Central memory CD8-positive, alpha-beta T cell (primary cell): ENCODE results near the gene GCNT2.
A peak's percentile ranks its signal among the peaks of the same experiment; 100 is the strongest.
"Not testable (repeated sequence)": the region's sequence is repeated elsewhere in the genome, so short reads cannot be mapped to it uniquely, and the experiment has no call there.

Experiments
- ATAC-seq: fragments of 150-1000 bp; cut with Tn5 transposase; replicated peaks from 2 replicates; pipeline ENCODE4 v1.10.0; 2022; ENCODE audit warnings: mild to moderate bottlenecking, moderate FRiP score, moderate number of reproducible peaks; ENCODE audit not compliant: poor library complexity, severe bottlenecking; ENCODE audit errors: extremely low read depth
- DNase-seq, 2 donors: peaks; one replicate each; pipeline ENCODE4 v3.0.0; 2021; ENCODE audit warnings: low spot score in 2 of 2
- H3K27ac Mint-ChIP-seq: one replicate; pipeline ENCODE4 v1.8.0; 2022; ENCODE audit warnings: low read depth, mild to moderate bottlenecking, moderate library complexity, mixed read lengths
- H3K27me3 Mint-ChIP-seq: one replicate; pipeline ENCODE4 v1.8.0; 2022; ENCODE audit warnings: mixed read lengths
- H3K36me3 Mint-ChIP-seq: one replicate; pipeline ENCODE4 v1.8.0; 2022; ENCODE audit warnings: mild to moderate bottlenecking, moderate library complexity, mixed read lengths; ENCODE audit not compliant: insufficient read depth
- H3K4me1 Mint-ChIP-seq: one replicate; pipeline ENCODE4 v1.8.0; 2022; ENCODE audit warnings: mixed read lengths
- H3K4me3 Mint-ChIP-seq: one replicate; pipeline ENCODE4 v1.8.0; 2022; ENCODE audit warnings: mild to moderate bottlenecking, moderate library complexity, mixed read lengths
- H3K9me3 Mint-ChIP-seq: one replicate; pipeline ENCODE4 v1.8.0; 2022; ENCODE audit warnings: mixed read lengths

The GCNT2 gene

DNA sequence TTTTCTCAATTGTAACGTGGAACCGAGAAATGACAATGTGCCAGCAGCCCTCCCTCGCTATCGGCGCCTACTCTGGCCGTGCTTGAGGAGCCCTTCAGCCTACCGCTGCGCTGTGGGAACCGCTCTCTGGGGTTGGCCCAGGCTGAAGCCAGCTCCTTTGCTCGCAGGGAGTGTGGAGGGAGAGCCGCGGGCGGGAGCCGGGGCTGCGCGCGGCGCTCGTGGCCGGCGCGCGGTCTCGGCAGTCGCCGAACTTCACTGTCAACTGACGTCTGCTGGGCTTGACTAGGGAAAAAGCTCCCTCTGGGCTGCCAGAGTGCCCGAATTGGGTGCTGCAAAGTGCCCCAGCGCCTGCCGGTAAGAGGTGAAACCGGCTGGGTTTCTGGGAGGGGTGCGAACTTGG lies 29.7 kb upstream of the GCNT2 start:
- Mint-ChIP-seq H3K9me3 (no peaks in the 10 kb centered on the region), H3K36me3 (no peaks in the 10 kb centered on the region), H3K27me3 (peaks cover 47% of the 10 kb centered on the region), H3K4me3 (no peak overlapping the region), H3K27ac (no peak overlapping the region), H3K4me1 (no peaks in the 10 kb centered on the region)
- ATAC-seq (no peak), DNase-seq (no peak)

DNA sequence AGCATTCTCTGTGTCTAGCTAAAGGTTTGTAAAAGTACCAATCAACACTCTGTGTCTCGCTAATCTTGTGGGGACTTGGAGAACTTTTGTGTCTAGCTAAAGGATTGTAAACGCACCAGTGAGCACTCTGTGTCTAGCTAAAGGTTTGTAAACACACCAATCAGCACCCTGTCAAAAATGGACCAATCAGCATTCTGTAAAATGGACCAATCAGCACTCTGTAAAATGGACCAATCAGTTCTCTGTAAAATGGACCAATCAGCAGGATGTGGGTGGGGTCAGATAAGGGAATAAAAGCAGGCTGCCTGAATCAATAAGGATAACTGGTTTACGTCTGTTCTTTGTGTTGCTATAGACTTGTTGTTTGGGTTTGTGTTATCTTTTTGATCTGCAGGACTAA lies 29.2 kb upstream of the GCNT2 start:
- H3K36me3 Mint-ChIP-seq, H3K27ac Mint-ChIP-seq, H3K9me3 Mint-ChIP-seq, H3K4me1 Mint-ChIP-seq, H3K4me3 Mint-ChIP-seq, ATAC-seq, DNase-seq: not testable (repeated sequence)
- peaks cover 49% of the 10 kb centered on the region for H3K27me3 Mint-ChIP-seq

DNA sequence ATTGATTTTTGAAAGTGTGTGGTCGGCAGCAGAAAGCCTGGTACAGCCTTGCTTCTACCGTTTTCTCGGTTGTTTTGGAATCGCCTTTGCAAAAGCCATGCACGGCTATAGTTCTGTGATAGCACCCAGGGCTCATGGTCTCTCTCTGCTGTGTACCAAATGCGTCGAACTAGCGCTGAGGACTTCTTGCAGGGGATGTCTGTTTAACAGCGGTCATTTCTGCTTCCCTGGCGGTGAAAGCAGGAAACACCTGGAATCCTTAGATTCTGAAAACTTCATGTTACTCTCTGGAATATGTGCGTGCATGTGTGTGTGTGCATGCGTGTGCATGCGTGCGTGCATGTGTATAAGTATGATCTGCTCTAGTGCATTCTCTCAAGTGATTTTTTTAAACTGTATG lies 26.1 kb upstream of the GCNT2 start:
- H3K27me3 Mint-ChIP-seq: peaks cover 51% of the 10 kb centered on the region
- ATAC-seq: no peak
- H3K4me3 Mint-ChIP-seq: no peak overlapping the region
- DNase-seq: no peak
- no peak overlapping the region for H3K27ac Mint-ChIP-seq
- H3K4me1 Mint-ChIP-seq: no peaks in the 10 kb centered on the region
- H3K9me3 Mint-ChIP-seq: no peaks in the 10 kb centered on the region
- no peaks in the 10 kb centered on the region for H3K36me3 Mint-ChIP-seq

DNA sequence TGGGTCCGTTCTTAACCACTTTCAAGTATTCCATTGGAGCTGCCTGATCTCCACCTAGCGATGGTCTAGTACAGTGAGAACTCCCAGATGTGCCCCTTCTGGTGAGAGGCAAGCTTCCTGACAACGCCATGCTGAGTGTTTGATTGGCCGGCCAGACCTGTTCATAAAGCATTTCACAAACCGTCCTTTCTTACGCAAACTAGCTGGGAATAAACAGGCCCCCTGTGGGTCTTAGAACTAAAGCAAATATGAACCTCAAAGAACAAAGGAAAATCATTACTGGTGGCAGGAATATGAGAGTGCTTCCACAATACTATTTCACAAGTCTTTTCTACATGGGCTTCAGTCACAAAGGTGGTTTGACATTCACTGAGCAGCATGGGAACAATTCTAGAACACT lies 15.6 kb upstream of the GCNT2 start:
- H3K27ac Mint-ChIP-seq: no peak overlapping the region
- H3K4me1 Mint-ChIP-seq: peaks cover 16% of the 10 kb centered on the region
- H3K27me3 Mint-ChIP-seq: peaks cover 23% of the 10 kb centered on the region
- H3K36me3 Mint-ChIP-seq: peaks cover 4% of the 10 kb centered on the region
- no peak for ATAC-seq
- no peak overlapping the region for H3K4me3 Mint-ChIP-seq
- H3K9me3 Mint-ChIP-seq: no peaks in the 10 kb centered on the region
- DNase-seq: no peak

DNA sequence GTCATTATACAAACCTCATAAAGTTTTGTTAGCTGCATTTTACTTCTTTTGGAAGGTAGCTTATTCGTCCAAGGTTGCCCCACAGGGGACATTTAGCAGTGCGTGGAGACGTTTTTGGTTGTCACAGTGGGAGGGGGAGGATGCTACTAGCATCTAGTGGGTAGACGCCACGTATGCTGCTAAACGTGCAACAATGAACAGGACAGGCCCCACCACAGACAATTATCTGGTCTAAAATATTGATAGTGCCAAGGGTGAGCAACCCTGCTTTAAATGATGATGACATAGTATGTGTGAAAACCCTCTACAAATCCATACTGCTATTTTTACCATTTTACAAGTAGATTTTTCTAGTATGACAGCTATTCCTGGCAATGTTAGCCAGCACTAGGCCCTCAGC lies 13.9 kb upstream of the GCNT2 start:
- Mint-ChIP-seq H3K9me3 (no peaks in the 10 kb centered on the region), H3K4me3 (peak overlapping the region; percentile 1), H3K36me3 (peaks cover 4% of the 10 kb centered on the region), H3K27me3 (peaks cover 7% of the 10 kb centered on the region), H3K27ac (peak overlapping the region; percentile 77), H3K4me1 (peaks cover 16% of the 10 kb centered on the region)
- no peak for DNase-seq
- peak; percentile 69 for ATAC-seq

DNA sequence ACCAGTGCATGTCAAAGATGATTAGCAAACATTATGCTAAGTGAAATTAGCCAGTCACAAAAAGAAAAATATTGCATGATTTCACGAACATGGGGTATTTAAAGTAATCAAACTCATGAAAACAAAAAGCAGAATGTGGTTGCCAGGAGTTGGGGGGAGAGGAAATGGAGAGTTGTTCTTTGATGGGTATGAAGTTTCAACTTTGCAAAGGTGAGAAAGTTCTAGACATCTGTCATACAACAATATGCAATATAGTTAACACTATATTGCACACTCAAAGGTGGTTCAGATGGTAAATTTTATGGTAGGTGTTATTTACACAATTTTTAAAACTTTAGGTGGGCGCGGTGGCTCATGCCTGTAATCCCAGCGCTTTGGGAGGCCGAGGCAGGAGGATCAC lies 13.4 kb upstream of the GCNT2 start:
- Mint-ChIP-seq H3K36me3 (peaks cover 4% of the 10 kb centered on the region), H3K27me3 (peaks cover 3% of the 10 kb centered on the region), H3K4me1 (peaks cover 16% of the 10 kb centered on the region), H3K9me3 (no peaks in the 10 kb centered on the region), H3K4me3 (peak overlapping the region; percentile 1), H3K27ac (peak overlapping the region; percentile 77)
- ATAC-seq (peak; percentile 85), DNase-seq (no peak)

DNA sequence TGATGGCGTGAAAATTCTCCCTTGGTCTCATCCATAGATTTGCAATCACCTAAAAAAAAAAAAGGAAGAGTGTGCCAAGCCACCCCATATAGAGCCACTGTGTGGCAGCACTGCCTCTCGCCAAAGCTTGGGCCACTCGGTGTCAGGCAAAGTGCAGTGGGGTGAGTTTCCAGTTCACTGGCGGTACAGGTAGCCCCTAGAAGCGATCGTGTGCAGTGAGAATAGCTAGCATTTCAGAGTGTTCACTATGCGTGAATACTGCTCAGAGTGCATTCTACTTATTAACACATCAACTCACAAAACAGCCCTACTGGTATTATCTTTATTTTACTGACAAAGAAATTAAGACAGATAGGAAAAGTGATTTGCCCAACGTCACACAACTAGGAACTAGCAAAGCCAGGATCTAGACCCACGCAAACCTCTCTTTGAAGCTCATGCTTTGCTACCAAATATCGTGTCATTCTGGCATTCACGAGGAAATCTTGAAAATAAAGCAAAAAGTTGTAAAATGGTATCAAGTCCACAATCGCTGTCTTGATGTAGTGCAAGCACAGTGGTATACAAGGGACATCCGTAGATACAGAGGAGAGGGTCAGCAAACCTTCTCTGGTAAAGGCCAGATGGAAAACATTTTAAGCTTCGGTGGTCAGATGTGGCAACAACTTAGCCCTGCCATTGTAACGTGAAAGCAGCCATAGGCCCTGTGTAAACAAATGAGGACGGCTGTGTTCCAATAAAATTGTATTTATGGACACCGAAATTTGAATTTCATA lies 10.4 kb upstream of the GCNT2 start:
- DNase-seq (no peak), ATAC-seq (no peak)
- Mint-ChIP-seq H3K36me3 (peaks cover 7% of the 10 kb centered on the region), H3K4me3 (no peak overlapping the region), H3K4me1 (peaks cover 16% of the 10 kb centered on the region), H3K9me3 (no peaks in the 10 kb centered on the region), H3K27ac (no peak overlapping the region), H3K27me3 (no peaks in the 10 kb centered on the region)

DNA sequence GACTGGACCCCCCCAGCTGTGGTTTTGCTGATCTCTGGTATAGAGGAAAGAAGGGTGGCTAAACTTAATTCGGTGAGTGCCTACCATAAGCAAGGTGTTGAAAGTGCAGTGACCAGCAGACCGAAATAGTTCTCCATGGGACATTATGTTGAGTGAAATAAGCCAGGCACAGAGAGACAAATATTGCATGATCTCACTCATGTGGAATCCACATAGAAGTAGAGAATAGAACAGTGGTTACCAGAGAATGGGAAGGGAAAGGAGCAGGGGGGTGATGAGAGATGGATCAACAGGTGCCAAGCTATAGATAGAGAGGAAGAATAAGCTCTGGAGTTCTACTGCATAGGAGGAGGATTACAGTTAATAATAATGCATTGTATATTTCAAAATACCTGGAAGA lies 9.7 kb upstream of the GCNT2 start:
- ATAC-seq (no peak), DNase-seq (no peak)
- peaks cover 16% of the 10 kb centered on the region for H3K4me1 Mint-ChIP-seq
- no peaks in the 10 kb centered on the region for H3K27me3 Mint-ChIP-seq
- no peak overlapping the region for H3K4me3 Mint-ChIP-seq
- peaks cover 7% of the 10 kb centered on the region for H3K36me3 Mint-ChIP-seq
- H3K9me3 Mint-ChIP-seq: no peaks in the 10 kb centered on the region
- no peak overlapping the region for H3K27ac Mint-ChIP-seq

DNA sequence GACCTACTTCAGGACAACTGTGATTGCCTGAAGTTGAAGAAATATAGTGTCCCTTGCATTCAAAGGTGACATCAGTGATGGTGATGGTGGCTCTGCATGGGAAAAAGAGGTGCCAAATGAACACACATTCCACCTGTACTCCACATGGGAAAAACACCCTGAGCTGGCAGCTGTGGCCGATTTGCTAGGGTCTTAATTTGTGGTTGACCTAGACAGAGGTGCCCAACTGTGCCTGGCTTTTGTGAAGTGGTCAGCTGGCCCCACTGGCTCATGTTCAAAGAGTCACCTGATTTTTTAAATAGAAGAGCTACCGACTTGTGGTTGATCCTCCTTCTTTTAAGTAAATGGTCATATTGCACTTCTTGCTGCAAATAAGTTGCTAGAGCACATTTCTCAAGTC lies 7.6 kb upstream of the GCNT2 start:
- no peak overlapping the region for H3K4me3 Mint-ChIP-seq
- no peak overlapping the region for H3K27ac Mint-ChIP-seq
- peaks cover 2% of the 10 kb centered on the region for H3K36me3 Mint-ChIP-seq
- no peak for ATAC-seq
- no peaks in the 10 kb centered on the region for H3K4me1 Mint-ChIP-seq
- DNase-seq: no peak
- no peaks in the 10 kb centered on the region for H3K27me3 Mint-ChIP-seq
- H3K9me3 Mint-ChIP-seq: no peaks in the 10 kb centered on the region

DNA sequence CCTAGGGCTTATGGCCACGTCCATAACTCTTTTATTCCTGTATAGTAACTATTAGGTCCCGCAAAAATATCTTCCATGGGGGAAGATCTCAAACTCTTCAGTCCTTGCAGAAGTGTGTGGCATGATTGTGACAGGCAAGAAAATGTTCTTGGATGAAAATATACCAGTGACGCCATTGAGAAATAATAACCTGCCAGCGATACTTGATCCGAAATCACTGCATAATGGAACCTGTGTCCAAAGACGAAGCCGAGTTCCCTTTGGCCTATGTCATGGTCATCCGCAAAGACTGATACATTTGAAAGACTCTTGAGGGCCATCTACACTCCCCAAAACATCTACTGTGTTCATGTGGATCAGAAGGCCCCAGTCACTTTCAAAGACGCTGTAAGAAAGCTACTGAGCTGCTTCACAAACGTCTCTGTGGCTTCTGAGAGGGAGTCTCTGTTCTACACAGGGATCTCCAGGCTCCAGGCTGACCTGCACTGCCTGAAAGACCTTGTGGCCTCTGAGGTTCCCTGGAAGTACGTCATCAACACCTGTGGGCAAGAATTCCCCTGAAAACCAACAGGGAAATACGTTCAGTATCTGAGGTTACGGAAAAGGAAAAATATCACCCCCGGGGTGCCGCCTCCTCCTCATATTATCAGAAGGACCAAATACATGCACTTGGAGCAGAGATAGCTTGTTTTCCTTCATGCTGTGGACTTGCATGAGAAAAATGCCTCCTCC lies 6.9 kb upstream of the GCNT2 start:
- ATAC-seq (no peak), DNase-seq (no peak)
- no peak overlapping the region for H3K4me3 Mint-ChIP-seq
- peaks cover 2% of the 10 kb centered on the region for H3K36me3 Mint-ChIP-seq
- H3K27ac Mint-ChIP-seq: no peak overlapping the region
- H3K27me3 Mint-ChIP-seq: no peaks in the 10 kb centered on the region
- H3K9me3 Mint-ChIP-seq: no peaks in the 10 kb centered on the region
- no peaks in the 10 kb centered on the region for H3K4me1 Mint-ChIP-seq

DNA sequence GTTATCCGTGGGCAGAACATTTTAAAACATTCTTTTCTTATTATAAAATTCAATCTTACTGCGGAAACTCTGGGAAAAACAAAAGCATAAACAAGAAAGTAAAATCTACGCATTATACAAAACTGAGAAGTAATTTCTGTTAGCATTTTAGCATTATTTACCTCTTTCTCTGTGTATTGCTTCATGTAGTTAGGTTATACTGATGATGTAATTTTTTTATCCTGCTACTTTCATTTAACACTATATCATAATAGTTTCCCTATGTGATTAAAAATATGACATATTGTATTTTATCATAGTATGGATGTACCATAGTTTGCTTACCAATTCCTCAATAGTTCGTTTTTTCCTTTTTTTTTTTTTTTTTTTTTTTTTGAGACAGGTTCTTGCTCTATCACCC lies 4.2 kb upstream of the GCNT2 start:
- Mint-ChIP-seq H3K36me3 (peaks cover 2% of the 10 kb centered on the region), H3K9me3 (no peaks in the 10 kb centered on the region), H3K4me1 (no peaks in the 10 kb centered on the region), H3K27me3 (no peaks in the 10 kb centered on the region), H3K4me3 (no peak overlapping the region), H3K27ac (no peak overlapping the region)
- DNase-seq: no peak
- ATAC-seq: no peak

DNA sequence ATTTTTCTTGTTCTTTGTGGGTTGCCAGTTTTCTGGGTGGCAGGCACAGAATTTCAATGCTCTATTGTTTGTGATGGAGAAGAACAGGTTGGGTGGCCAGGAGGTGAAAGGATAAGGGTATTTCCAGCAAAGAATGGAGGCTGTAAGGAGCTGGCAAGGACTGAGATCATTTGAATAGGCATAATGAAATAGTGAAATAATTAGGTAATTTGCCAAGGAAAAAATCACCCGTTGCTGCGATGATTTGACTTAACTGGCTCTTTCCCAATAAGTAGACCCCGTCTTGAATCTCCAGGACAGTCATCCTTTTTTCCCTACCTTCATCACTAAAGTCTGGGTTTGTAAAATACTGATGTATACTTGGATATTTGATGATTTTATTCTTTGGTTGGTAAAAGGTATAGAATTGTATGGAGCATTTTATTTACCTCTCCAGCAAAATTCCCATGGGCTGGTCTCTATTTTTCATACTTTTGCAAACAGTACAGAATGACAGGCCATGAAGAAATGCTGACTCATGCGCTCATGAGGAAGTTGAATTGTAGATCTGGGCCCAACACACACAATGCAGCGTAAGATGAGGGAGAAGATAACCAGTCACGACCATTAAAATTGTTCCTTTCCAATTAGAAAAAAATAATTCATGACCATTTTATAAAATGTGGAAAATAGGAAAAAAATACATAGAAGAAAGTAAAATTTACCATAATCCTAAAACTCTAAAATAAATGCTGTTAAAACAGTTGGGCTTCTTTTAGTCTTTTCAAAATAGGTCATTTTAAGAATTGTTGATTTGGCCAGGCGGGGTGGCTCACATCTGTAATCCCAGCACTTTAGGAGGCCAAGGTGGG lies 2.4 kb upstream of the GCNT2 start:
- H3K4me3 Mint-ChIP-seq: no peak overlapping the region
- no peaks in the 10 kb centered on the region for H3K4me1 Mint-ChIP-seq
- no peaks in the 10 kb centered on the region for H3K9me3 Mint-ChIP-seq
- DNase-seq: no peak
- no peak for ATAC-seq
- H3K27ac Mint-ChIP-seq: no peak overlapping the region
- H3K27me3 Mint-ChIP-seq: no peaks in the 10 kb centered on the region
- no peaks in the 10 kb centered on the region for H3K36me3 Mint-ChIP-seq

DNA sequence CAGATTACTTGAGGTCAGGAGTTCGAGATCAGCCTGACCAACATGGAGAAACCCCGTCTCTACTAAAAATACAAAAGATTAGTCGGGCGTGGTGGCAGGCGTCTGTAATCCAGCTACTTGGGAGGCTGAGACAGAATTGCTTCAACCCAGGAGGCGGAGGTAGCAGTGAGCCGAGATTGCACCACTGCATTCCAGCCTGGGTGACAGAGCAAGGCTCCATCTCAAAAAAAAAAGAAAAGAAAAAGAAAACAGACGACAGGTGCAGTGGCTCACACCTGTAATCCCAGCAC lies 1.8 kb upstream of the GCNT2 start:
- H3K4me3 Mint-ChIP-seq, H3K27ac Mint-ChIP-seq, H3K9me3 Mint-ChIP-seq, DNase-seq, ATAC-seq, H3K27me3 Mint-ChIP-seq, H3K36me3 Mint-ChIP-seq, H3K4me1 Mint-ChIP-seq: not testable (repeated sequence)
